ENCODE data around the gene COMMD1. TPM values are rescaled to one million over a fixed set of nuclear protein-coding genes. Genes with fewer than 3 reads are reported as not detected.
"Not testable (repeated sequence)": the region's sequence is repeated elsewhere in the genome, so short reads cannot be mapped to it uniquely, and the experiment has no call there.

COMMD1 gene
- 55.2 TPM for polyA plus RNA-seq

GRCh38 chr2:61905372-61906185 is at the start of gene COMMD1:
Gene COMMD1 (plus strand): TSS chr2:61905674. CDS start chr2:61905679, 5 bp downstream.
- peak within 1 kb of the TSS; percentile 90 to 98 (median 96) for H3K4me3 Mint-ChIP-seq
- no peaks in the 10 kb centered on the region for H3K36me3 Mint-ChIP-seq
- peaks cover 7 to 21% (median 15%) of the 10 kb centered on the region in 3 donors for H3K4me1 Mint-ChIP-seq
- no peaks in the 10 kb centered on the region for H3K9me3 Mint-ChIP-seq
- no peaks in the 10 kb centered on the region for H3K27me3 Mint-ChIP-seq
- peak within 1 kb of the TSS; percentile 70 to 78 (median 71) for H3K27ac Mint-ChIP-seq

GRCh38 chr2:61857224-61857623 is 48.2 kb upstream of the COMMD1 start:
- H3K4me3 Mint-ChIP-seq: peak overlapping the region in 1 of 4 donors; percentile 66
- no peaks in the 10 kb centered on the region for H3K27me3 Mint-ChIP-seq
- peaks cover 0 to 4% (median 2%) of the 10 kb centered on the region in 3 donors for H3K9me3 Mint-ChIP-seq
- H3K4me1 Mint-ChIP-seq: peaks cover 6 to 12% (median 7%) of the 10 kb centered on the region in 3 donors
- no peak overlapping the region for H3K27ac Mint-ChIP-seq
- peaks cover 3% of the 10 kb centered on the region for H3K36me3 Mint-ChIP-seq

- Mint-ChIP-seq H3K36me3 (peaks cover 14% of the 10 kb centered on the region), H3K4me1 (peaks cover 0 to 2% (median 2%) of the 10 kb centered on the region in 3 donors), H3K4me3 (no peak overlapping the region), H3K27me3 (no peaks in the 10 kb centered on the region), H3K9me3 (peaks cover 0 to 9% (median 4%) of the 10 kb centered on the region in 3 donors), H3K27ac (no peak overlapping the region)
Observed at GRCh38 chr2:61862085-61862484, 43.4 kb upstream of the COMMD1 start.

- not testable (repeated sequence) for H3K4me3 Mint-ChIP-seq, H3K9me3 Mint-ChIP-seq, H3K4me1 Mint-ChIP-seq, H3K27me3 Mint-ChIP-seq
- peak overlapping the region; percentile 23 to 32 (median 31) for H3K27ac Mint-ChIP-seq
- H3K36me3 Mint-ChIP-seq: peaks cover 15% of the 10 kb centered on the region
Observed at GRCh38 chr2:61866482-61867089, 38.9 kb upstream of the COMMD1 start.

- H3K9me3 Mint-ChIP-seq: no peaks in the 10 kb centered on the region
- no peaks in the 10 kb centered on the region for H3K4me1 Mint-ChIP-seq
- no peak overlapping the region for H3K4me3 Mint-ChIP-seq
- no peak overlapping the region for H3K27ac Mint-ChIP-seq
- H3K36me3 Mint-ChIP-seq: peaks cover 7% of the 10 kb centered on the region
- no peaks in the 10 kb centered on the region for H3K27me3 Mint-ChIP-seq
Observed at GRCh38 chr2:61876400-61876799, 29.1 kb upstream of the COMMD1 start.

- H3K36me3 Mint-ChIP-seq: peaks cover 4% of the 10 kb centered on the region
- H3K9me3 Mint-ChIP-seq: no peaks in the 10 kb centered on the region
- no peaks in the 10 kb centered on the region for H3K27me3 Mint-ChIP-seq
- no peaks in the 10 kb centered on the region for H3K4me1 Mint-ChIP-seq
- no peak overlapping the region for H3K27ac Mint-ChIP-seq
- no peak overlapping the region for H3K4me3 Mint-ChIP-seq
Observed at GRCh38 chr2:61877571-61878245, 27.8 kb upstream of the COMMD1 start.

- Mint-ChIP-seq H3K9me3 (no peaks in the 10 kb centered on the region), H3K36me3 (no peaks in the 10 kb centered on the region), H3K4me1 (no peaks in the 10 kb centered on the region), H3K27ac (no peak overlapping the region), H3K4me3 (no peak overlapping the region), H3K27me3 (no peaks in the 10 kb centered on the region)
Observed at GRCh38 chr2:61878761-61879160, 26.7 kb upstream of the COMMD1 start.

- H3K36me3 Mint-ChIP-seq, H3K9me3 Mint-ChIP-seq, H3K4me1 Mint-ChIP-seq, H3K27me3 Mint-ChIP-seq, H3K4me3 Mint-ChIP-seq, H3K27ac Mint-ChIP-seq: not testable (repeated sequence)
Observed at GRCh38 chr2:61879351-61879750, 26.1 kb upstream of the COMMD1 start.

GRCh38 chr2:61882850-61883249 is 22.6 kb upstream of the COMMD1 start:
- Mint-ChIP-seq H3K27ac (no peak overlapping the region), H3K36me3 (no peaks in the 10 kb centered on the region), H3K9me3 (no peaks in the 10 kb centered on the region), H3K4me1 (peaks cover 10 to 18% (median 10%) of the 10 kb centered on the region in 3 donors), H3K4me3 (no peak overlapping the region), H3K27me3 (no peaks in the 10 kb centered on the region)

GRCh38 chr2:61885896-61886603 is 19.4 kb upstream of the COMMD1 start:
- no peaks in the 10 kb centered on the region for H3K36me3 Mint-ChIP-seq
- peaks cover 13 to 26% (median 23%) of the 10 kb centered on the region in 3 donors for H3K4me1 Mint-ChIP-seq
- H3K27me3 Mint-ChIP-seq: no peaks in the 10 kb centered on the region
- H3K9me3 Mint-ChIP-seq: no peaks in the 10 kb centered on the region
- peak overlapping the region in 3 of 4 donors; percentile 13 to 97 (median 94) for H3K4me3 Mint-ChIP-seq
- peak overlapping the region in 1 of 3 donors; percentile 99 for H3K27ac Mint-ChIP-seq

- H3K4me1 Mint-ChIP-seq: peaks cover 15 to 26% (median 23%) of the 10 kb centered on the region in 3 donors
- peak overlapping the region; percentile 94 to 100 (median 98) for H3K4me3 Mint-ChIP-seq
- H3K27ac Mint-ChIP-seq: peak overlapping the region; percentile 98 to 100 (median 99)
- no peaks in the 10 kb centered on the region for H3K27me3 Mint-ChIP-seq
- no peaks in the 10 kb centered on the region for H3K9me3 Mint-ChIP-seq
- no peaks in the 10 kb centered on the region for H3K36me3 Mint-ChIP-seq
Observed at GRCh38 chr2:61887717-61888266, 17.7 kb upstream of the COMMD1 start.

- Mint-ChIP-seq H3K9me3 (no peaks in the 10 kb centered on the region), H3K27me3 (no peaks in the 10 kb centered on the region), H3K27ac (peak within 1 kb of the TSS; percentile 98 to 100 (median 99)), H3K4me3 (peak within 1 kb of the TSS; percentile 94 to 100 (median 98)), H3K4me1 (peaks cover 15 to 26% (median 23%) of the 10 kb centered on the region in 3 donors), H3K36me3 (no peaks in the 10 kb centered on the region)
Observed at GRCh38 chr2:61888267-61889055, 17.0 kb upstream of the COMMD1 start, which contains the start of gene CCT4. Gene CCT4 (minus strand): TSS chr2:61888656. CDS start chr2:61888507, 149 bp downstream.

GRCh38 chr2:61898810-61899209 is 6.7 kb upstream of the COMMD1 start:
- Mint-ChIP-seq H3K4me1 (no peaks in the 10 kb centered on the region), H3K9me3 (no peaks in the 10 kb centered on the region), H3K4me3 (peak overlapping the region in 1 of 4 donors; percentile 18), H3K27me3 (no peaks in the 10 kb centered on the region), H3K27ac (no peak overlapping the region), H3K36me3 (no peaks in the 10 kb centered on the region)

- Mint-ChIP-seq H3K9me3 (no peaks in the 10 kb centered on the region), H3K27ac (peak overlapping the region in 1 of 3 donors; percentile 35), H3K36me3 (no peaks in the 10 kb centered on the region), H3K4me1 (peaks cover 0 to 6% (median 0%) of the 10 kb centered on the region in 3 donors), H3K4me3 (peak overlapping the region in 1 of 4 donors; percentile 65), H3K27me3 (no peaks in the 10 kb centered on the region)
Observed at GRCh38 chr2:61900281-61900680, 5.2 kb upstream of the COMMD1 start.

Data from IgD-negative memory B cell (primary cell).